Cardiac muscle cell (in vitro differentiated cells and primary cell): ENCODE results near the gene NEMP1. TPM values are rescaled to one million over a fixed set of nuclear protein-coding genes. Genes with fewer than 3 reads are reported as not detected.
A peak's percentile ranks its signal among the peaks of the same experiment; 100 is the strongest.
"Not testable (repeated sequence)": the region's sequence is repeated elsewhere in the genome, so short reads cannot be mapped to it uniquely, and the experiment has no call there.

Experiments
- DNase-seq, 2 donors: peaks; one replicate each; pipeline versions ENCODE4 v3.0.0 to v3.0.0-alpha.2; 2010 to 2017; ENCODE audit warnings: low read depth in 1 of 2, low spot score in 1 of 2
- H3K27ac ChIP-seq: fragments of 200-600 bp; sonication (generic); 2 replicates; pipeline ENCODE4 v1.5.1; 2016
- H3K27me3 ChIP-seq: fragments of 200-600 bp; sonication (generic); 2 replicates; pipeline ENCODE4 v1.6.0; 2016; ENCODE audit warnings: control low read depth
- H3K36me3 ChIP-seq: fragments of 200-600 bp; sonication (generic); 2 replicates; pipeline ENCODE4 v1.5.1; 2016; ENCODE audit warnings: control low read depth
- H3K4me1 ChIP-seq: fragments of 200-600 bp; sonication (generic); 2 replicates; pipeline ENCODE4 v1.8.1; 2017; ENCODE audit warnings: low read depth, mild to moderate bottlenecking, mixed run types
- H3K4me3 ChIP-seq: fragments of 200-600 bp; sonication (generic); 2 replicates; pipeline ENCODE4 v1.5.1; 2016; ENCODE audit warnings: mild to moderate bottlenecking
- H3K9me3 ChIP-seq: fragments of 200-600 bp; sonication (generic); 2 replicates; pipeline ENCODE4 v1.5.1; 2017; ENCODE audit warnings: low read depth, mild to moderate bottlenecking, control low read depth
- polyA plus RNA-seq: library from polyadenylated mRNA; unstranded; fragments of >200 nt; fragmentation: Nextera tagmentation; extraction: Ambion mirVana; gene quantifications from 2 replicates; pipeline ENCODE4 v1.2.1, GENCODE V29; 2016
- total RNA-seq: library from RNA; depleted of rRNA; stranded (reverse); fragments of >200 nt; gene quantifications from 2 replicates; pipeline ENCODE4 v1.2.3, GENCODE V29; 2016
- TF ChIP-seq, protein P1 (sequence below): IDR thresholded peaks from 2 replicates; pipeline ENCODE4 v1.5.1; 2012; ENCODE audit warnings: low read depth, mild to moderate bottlenecking, low read length

Gene NEMP1
- total and polyA plus RNA-seq, 2 experiments from 2014 or later = 5.8 to 8.8 TPM

DNA sequence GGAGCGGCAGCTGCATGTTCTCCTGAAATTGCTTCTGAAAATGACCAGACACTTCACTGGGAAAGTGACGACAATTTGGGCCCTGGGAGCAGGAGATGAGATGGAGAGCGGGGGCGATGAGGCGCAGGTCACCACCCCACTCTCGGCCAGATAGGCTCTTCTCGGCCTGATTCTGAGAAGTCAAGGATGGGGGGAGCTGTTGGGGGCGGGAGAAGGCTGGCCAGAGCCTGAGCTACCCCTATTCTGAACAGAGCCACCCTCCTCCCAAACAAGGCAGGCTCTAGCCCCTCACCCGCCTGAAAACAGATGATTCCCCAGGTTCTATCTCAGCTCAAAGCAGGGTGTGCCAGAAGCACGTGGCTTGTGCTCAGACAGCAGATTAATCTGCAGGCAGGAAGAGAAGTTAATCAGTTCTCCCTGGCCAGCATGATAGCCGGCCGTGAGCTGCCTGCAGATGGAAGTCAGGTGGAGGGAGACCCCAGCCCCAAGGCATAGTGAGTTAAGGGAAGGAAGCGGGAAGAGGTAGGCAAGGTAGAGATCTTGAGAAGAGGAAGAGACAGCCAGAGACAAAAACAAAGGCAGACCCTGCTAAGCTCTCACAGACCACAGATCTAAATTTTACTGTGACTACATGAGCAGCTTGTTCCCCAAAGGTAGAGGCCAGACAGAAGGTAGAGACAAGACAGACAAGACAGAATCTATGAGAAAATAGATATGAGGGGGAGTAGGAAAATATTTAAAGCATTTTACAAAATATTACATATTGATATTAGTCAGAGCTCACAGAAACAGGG, 51.4 kb downstream of the NEMP1 start:
- Histone ChIP-seq H3K27ac (no peak overlapping the region), H3K4me3 (no peak overlapping the region), H3K27me3 (no peaks in the 10 kb centered on the region), H3K9me3 (no peaks in the 10 kb centered on the region), H3K36me3 (no peaks in the 10 kb centered on the region), H3K4me1 (peaks cover 16% of the 10 kb centered on the region)
- TF ChIP-seq, protein P1, sequence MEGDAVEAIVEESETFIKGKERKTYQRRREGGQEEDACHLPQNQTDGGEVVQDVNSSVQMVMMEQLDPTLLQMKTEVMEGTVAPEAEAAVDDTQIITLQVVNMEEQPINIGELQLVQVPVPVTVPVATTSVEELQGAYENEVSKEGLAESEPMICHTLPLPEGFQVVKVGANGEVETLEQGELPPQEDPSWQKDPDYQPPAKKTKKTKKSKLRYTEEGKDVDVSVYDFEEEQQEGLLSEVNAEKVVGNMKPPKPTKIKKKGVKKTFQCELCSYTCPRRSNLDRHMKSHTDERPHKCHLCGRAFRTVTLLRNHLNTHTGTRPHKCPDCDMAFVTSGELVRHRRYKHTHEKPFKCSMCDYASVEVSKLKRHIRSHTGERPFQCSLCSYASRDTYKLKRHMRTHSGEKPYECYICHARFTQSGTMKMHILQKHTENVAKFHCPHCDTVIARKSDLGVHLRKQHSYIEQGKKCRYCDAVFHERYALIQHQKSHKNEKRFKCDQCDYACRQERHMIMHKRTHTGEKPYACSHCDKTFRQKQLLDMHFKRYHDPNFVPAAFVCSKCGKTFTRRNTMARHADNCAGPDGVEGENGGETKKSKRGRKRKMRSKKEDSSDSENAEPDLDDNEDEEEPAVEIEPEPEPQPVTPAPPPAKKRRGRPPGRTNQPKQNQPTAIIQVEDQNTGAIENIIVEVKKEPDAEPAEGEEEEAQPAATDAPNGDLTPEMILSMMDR = no peak
- DNase-seq = peak in 1 of 2 donors; percentile 10

DNA sequence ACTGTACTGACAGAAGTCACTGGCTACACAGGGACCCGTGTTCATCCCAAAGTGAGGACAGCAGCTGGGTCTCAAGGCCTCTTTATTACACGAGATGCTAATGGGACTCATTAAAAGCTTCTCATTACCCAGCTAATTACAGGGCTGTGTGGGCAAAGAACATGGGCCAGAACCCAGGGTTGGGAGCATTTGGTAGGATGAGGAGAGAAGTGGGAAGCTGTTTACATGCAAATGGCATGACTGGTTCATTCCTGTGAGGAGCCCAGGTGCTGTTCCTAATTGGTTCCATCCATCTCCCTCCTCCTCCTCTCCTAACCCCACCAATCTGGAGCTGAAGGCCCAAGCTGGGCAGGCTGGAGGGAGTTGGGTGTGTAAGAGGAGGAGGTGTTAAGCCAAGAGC, 53.4 kb downstream of the NEMP1 start:
- H3K36me3 ChIP-seq = no peaks in the 10 kb centered on the region
- no peaks in the 10 kb centered on the region for H3K27me3 ChIP-seq
- TF ChIP-seq, protein P1 = no peak
- peaks cover 16% of the 10 kb centered on the region for H3K4me1 ChIP-seq
- no peaks in the 10 kb centered on the region for H3K9me3 ChIP-seq
- no peak overlapping the region for H3K27ac ChIP-seq
- DNase-seq = no peak
- no peak overlapping the region for H3K4me3 ChIP-seq

DNA sequence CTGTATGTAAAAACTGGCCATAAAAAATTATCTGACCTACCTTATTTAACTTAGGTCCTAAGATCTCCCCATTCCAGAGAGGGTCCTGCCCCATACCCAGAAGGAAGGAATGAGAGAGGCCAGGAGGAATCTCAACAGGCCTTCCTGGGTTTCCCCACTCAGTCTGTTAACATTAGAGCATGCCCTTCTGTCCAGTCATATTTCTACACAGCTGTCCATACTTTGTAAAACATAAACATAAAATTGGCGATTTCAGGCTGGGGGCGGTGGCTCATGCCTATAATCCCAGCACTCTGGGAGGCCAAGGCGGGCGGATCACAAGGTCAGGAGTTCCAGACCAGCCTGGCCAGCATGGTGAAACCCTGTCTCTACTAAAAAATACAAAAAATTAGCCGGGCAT, 56.3 kb downstream of the NEMP1 start:
- not testable (repeated sequence) for DNase-seq, H3K27ac ChIP-seq, H3K4me3 ChIP-seq, H3K27me3 ChIP-seq, H3K36me3 ChIP-seq, H3K4me1 ChIP-seq, H3K9me3 ChIP-seq

DNA sequence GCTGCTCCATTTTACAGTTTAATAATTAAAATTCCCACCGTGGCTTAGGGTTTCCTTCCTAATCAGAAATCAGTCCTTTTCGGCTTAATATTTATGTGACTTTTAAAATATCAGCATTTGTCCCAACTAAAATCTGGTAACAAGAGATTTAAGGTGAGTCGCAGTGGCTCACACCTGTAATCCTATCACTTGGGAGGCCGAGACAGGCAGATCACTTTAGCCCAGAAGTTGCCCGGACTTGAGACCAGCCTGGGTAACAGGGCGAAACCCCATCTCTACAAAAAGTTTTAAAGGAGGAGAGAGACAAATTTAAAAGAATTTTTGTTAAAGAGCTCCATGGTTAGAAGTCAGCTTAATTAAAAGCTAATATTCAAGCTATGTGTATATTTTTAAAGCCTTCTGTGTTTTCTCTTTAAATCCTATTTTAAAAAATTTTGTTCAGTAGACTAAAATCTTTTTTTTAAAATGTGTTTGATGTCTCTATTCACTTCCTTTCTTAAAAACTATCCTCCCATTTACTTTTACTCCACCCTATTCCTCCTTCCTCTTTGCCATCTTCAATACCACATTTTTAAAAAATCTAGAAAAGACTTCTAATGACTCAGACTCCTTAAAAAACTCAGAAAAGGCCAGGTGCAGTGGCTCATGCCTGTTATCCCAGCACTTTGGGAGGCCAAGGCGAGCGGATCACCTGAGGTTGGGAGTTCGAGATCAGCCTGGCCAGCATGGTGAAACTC, 58.4 kb downstream of the NEMP1 start:
- Histone ChIP-seq H3K36me3 (no peaks in the 10 kb centered on the region), H3K27me3 (no peaks in the 10 kb centered on the region), H3K4me1 (no peaks in the 10 kb centered on the region), H3K9me3 (no peaks in the 10 kb centered on the region), H3K4me3 (no peak overlapping the region), H3K27ac (no peak overlapping the region)
- no peak for DNase-seq
- TF ChIP-seq, protein P1 = no peak

DNA sequence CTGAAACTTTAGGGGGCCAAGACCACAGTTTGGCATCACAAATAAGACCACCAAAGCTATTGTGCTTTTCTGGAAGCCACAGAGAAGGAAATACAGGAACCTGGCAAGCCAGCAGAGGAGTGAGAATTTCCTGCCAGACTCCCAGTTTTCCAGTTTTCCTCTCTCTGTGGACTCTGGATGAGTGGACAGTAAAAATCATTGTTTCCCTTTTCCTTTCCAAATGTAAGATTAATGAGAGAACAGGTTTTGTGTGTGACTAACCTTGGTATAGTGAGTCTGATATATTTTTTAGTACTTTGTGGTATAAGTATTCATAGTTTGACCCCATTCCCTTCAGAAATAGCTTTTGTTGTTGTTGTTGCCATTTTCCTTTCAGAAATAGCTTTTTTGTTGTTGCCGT, 59.7 kb downstream of the NEMP1 start:
- no peaks in the 10 kb centered on the region for H3K9me3 ChIP-seq
- no peaks in the 10 kb centered on the region for H3K36me3 ChIP-seq
- TF ChIP-seq, protein P1 = no peak
- no peak overlapping the region for H3K4me3 ChIP-seq
- H3K27me3 ChIP-seq = no peaks in the 10 kb centered on the region
- DNase-seq = no peak
- H3K4me1 ChIP-seq = no peaks in the 10 kb centered on the region
- no peak overlapping the region for H3K27ac ChIP-seq

DNA sequence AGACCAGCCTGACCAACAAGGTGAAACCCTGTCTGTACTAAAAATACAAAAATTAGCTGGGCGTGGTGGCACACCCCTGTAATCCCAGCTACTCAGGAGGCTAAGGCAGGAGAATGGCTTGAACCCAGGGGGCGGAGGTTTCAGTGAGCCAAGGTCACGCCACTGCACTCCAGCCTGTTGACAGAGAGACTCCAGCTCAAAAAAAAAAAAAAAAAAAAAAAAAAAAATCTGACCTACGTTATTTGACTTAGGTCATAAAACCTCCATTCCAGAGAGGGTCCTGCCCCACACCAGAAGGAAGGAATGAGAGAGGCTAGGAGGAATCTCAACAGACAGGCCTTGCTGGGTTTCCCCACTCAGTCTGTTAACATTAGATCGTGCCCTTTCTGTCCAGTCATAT, 60.2 kb downstream of the NEMP1 start:
- not testable (repeated sequence) for H3K36me3 ChIP-seq, H3K4me1 ChIP-seq, H3K4me3 ChIP-seq, DNase-seq, H3K9me3 ChIP-seq, H3K27me3 ChIP-seq, H3K27ac ChIP-seq
